ENCODE measurements around the gene KRT20.

KRT20 gene

DNA sequence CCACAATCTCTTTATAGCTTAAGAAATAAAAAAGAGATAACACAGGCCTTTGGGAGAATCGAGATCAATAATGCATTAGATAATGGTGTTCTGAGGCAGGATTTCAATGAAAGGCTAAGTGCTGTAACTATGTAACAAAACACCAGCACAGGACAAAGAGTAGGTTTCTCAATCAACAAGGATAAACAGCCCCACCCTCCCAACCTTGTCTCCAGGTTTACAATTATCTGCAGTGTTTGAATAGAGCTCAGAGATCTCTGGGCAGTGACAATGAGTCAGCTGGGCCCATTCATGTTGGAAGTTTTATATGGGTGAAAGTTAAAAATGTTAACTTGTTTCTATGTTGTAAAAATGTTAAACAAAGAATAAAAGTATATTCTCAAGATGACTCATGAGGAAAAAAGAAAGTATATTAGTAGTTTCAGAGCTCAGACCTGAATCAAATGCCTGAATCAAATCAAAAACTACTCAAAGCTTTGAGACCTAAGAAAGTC, 17.0 kb upstream of the KRT20 start:
- no peak overlapping the region for H3K4me3 ChIP-seq (ENCODE audit: low read depth, low read length)
- in situ Hi-C loops (cut with HindIII; ENCODE audit: low sequenced_read_pairs) = no loop called here
- TF ChIP-seq, protein P1, sequence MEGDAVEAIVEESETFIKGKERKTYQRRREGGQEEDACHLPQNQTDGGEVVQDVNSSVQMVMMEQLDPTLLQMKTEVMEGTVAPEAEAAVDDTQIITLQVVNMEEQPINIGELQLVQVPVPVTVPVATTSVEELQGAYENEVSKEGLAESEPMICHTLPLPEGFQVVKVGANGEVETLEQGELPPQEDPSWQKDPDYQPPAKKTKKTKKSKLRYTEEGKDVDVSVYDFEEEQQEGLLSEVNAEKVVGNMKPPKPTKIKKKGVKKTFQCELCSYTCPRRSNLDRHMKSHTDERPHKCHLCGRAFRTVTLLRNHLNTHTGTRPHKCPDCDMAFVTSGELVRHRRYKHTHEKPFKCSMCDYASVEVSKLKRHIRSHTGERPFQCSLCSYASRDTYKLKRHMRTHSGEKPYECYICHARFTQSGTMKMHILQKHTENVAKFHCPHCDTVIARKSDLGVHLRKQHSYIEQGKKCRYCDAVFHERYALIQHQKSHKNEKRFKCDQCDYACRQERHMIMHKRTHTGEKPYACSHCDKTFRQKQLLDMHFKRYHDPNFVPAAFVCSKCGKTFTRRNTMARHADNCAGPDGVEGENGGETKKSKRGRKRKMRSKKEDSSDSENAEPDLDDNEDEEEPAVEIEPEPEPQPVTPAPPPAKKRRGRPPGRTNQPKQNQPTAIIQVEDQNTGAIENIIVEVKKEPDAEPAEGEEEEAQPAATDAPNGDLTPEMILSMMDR (IDR thresholded peaks at IDR 0.05; ENCODE audit: low read depth, low read length) = no peak
- DNase-seq (ENCODE audit: low read depth, low spot score) = peak; percentile 43

DNA sequence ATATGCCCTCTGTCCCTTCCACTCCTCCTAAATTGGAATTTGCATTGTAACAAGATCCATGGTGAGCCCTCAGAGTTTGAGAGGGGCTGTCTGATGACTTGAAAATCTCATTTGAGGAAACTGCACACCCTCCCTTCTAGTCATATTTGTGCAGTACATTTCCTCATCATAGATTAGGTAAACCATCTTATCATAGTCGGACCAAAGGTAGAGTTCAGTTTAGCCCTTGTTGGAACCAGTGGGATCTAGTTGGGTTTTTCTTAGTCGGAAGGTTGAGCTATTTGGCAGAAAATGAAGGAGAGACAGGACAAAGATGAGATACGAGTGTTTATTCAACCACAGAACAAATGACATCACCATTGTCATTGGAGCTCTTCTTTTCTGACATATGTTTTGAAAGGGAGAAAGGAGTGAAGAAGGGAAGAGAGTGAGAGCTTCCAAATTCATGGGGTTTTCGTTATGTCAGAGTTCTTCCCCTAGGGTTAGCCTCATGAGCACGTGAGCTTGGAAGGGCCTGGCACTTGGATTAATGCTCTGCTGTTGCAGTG, 15.8 kb upstream of the KRT20 start:
- DNase-seq (ENCODE audit: low read depth, low spot score) = no peak
- no peak overlapping the region for H3K4me3 ChIP-seq (ENCODE audit: low read depth, low read length)
- TF ChIP-seq, protein P1 (IDR thresholded peaks at IDR 0.05; ENCODE audit: low read depth, low read length) = no peak
- in situ Hi-C loops (cut with HindIII; ENCODE audit: low sequenced_read_pairs) = no loop called here

DNA sequence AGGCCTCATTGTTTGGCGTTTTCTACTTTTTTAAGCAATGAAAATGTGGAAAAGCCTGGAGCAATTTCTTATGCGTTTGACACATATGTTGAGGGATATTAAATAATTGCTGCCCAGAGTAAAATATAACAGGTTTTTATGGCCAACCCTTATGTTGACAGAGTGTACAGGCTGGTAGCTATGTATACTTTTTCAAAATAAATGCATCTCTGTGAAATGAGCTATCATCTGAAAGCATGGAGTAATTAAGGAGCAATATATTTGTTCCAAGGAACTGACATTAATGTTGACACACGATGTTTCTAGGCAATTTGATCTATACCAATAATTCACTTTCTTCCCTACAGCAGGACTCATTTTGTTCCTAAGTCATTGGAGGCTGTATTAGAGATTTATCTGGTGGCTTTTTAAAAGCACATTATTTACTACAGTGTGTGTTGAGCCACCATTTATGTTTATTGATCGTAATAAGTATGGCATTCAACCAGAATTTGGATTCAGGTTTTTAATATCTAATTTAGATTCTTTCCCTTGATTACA, 11.9 kb upstream of the KRT20 start:
- TF ChIP-seq, protein P1 (IDR thresholded peaks at IDR 0.05; ENCODE audit: low read depth, low read length) = no peak
- in situ Hi-C loops (cut with HindIII; ENCODE audit: low sequenced_read_pairs) = no loop called here
- no peak overlapping the region for H3K4me3 ChIP-seq (ENCODE audit: low read depth, low read length)
- no peak for DNase-seq (ENCODE audit: low read depth, low spot score)

DNA sequence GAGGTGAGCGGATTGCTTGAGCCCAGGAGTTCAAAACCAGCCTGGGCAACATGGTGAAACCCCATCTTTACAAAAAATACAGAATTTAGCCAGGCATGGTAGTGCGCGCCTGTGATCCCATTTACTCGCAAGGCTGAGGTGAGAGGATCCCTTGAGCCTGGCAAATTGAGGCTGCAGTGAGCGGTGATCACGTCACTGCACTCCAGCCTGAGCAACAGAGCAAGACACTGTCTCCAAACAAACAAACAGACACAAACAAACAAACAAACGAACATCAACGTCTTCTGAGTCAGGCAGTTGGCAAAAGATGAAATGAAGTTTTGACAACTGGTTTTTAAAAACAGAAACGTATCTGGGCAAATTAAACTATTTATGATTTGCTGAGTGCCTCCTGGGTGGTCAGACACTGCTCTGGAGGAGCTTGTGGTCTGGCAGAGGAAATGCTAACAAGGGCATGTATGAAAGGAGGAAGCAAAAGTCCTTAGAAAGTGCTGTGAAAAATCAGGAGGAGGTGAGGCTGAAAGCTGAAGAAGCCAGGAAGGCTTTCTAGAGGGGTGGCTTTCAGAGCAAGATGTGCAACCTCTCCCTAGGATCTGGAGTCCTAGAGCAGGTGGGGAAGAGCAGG, 10.2 kb upstream of the KRT20 start:
- H3K4me3 ChIP-seq (ENCODE audit: low read depth, low read length) = no peak overlapping the region
- in situ Hi-C loops (cut with HindIII; ENCODE audit: low sequenced_read_pairs) = no loop called here
- TF ChIP-seq, protein P1 (IDR thresholded peaks at IDR 0.05; ENCODE audit: low read depth, low read length) = no peak
- no peak for DNase-seq (ENCODE audit: low read depth, low spot score)

DNA sequence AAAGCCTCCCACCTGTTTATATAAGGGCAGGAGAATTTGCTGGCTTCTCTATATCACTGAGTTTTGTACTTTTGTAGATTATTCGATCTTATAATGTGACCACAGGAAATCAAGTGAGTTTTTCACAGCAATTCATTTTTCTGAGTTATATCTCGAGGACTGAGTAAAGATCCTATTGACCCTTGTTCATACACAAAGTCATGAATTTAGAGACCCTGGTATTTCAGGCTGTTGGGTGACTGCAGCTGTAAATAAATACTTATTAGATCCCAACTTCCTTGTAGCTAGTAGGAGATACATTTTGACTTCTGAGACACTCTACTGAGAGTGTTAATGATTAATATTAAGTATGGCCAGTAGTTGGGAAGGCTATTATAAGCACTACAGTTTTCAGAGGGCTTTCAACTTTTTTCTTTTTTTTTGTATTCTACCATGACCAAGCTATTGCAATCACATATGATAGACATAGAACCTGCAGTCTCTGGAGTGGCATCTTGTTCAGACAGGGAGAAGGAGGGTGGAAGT, 3.2 kb upstream of the KRT20 start:
- in situ Hi-C loops (cut with HindIII; ENCODE audit: low sequenced_read_pairs) = no loop called here
- TF ChIP-seq, protein P1 (IDR thresholded peaks at IDR 0.05; ENCODE audit: low read depth, low read length) = no peak
- DNase-seq (ENCODE audit: low read depth, low spot score) = no peak
- no peak overlapping the region for H3K4me3 ChIP-seq (ENCODE audit: low read depth, low read length)

DNA sequence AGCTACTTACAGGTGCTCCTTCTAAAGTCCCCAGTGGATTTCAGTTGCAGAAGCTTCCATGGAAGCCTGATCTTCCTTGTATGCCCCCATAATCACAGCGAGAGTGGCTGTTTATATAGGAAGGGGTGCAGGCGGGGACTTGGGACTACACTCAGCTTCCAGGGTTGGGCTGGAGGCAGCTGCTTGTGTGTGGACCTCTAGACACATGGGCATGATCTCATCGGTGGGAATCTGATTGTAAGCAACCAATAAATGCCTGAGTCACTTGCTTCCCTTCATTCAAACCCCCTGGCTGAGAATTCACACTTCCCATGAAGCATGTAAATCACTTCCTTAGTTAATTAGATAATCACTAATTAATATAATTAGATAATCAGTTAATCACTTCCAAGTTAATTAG, 1.0 kb upstream of the KRT20 start:
- in situ Hi-C loops (cut with HindIII; ENCODE audit: low sequenced_read_pairs) = no loop called here
- DNase-seq (ENCODE audit: low read depth, low spot score) = no peak
- no peak overlapping the region for H3K4me3 ChIP-seq (ENCODE audit: low read depth, low read length)
- TF ChIP-seq, protein P1 (IDR thresholded peaks at IDR 0.05; ENCODE audit: low read depth, low read length) = no peak
